DMS79 (cell line): Measurements from ENCODE around the gene AGBL4.

ENCODE experiments used
- DNase-seq: peaks from one replicate; lab custom pipeline; 2025; lab: John Stamatoyannopoulos, UW

Gene AGBL4

GRCh38 chr1:48767975-48768510, 1255.7 kb downstream of the AGBL4 start:
- no peak for DNase-seq

DNA sequence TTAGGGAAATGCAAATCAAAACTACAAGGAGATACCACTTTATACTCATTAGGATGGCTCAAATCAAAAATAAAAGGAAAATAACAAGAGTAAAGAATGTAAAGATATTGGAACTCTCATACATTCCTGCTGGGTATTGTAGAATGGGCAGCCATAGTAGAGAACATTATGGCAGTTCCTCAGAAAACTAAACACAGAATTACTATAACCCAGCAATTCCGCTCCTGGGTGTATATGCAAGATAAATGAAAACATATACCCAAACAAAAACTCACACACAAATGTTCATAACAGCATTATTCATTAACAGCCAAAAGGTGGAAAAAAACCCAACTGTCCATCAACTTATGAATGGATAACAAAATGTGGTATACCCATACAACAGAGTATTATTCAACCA, 1258.4 kb downstream of the AGBL4 start:
- no peak for DNase-seq

- DNase-seq: no peak
Observed at GRCh38 chr1:48761986-48762385, 1261.8 kb downstream of the AGBL4 start.

DNA sequence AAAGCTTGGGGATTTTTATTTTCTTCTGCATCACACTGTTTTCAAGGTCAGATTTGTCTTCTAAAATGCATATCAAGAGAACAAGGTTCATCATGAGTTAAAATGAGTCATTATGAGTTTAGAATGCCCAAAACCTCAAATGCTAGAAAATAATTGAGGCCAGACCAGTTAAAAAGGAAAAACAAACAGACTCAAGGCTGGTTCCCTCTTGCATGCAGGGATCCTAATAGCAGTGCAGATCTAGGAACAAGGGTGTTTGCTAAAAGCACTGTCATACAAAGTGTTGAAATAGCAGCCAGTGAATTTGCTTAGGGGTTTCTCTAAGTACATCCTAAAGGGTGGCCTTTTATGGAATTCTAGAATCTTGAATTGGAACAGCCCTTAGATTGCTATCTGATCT, 1262.3 kb downstream of the AGBL4 start:
- no peak for DNase-seq

GRCh38 chr1:48760857-48761256, 1262.9 kb downstream of the AGBL4 start:
- DNase-seq: no peak

- no peak for DNase-seq
Observed at GRCh38 chr1:48758976-48759375, 1264.8 kb downstream of the AGBL4 start.

DNA sequence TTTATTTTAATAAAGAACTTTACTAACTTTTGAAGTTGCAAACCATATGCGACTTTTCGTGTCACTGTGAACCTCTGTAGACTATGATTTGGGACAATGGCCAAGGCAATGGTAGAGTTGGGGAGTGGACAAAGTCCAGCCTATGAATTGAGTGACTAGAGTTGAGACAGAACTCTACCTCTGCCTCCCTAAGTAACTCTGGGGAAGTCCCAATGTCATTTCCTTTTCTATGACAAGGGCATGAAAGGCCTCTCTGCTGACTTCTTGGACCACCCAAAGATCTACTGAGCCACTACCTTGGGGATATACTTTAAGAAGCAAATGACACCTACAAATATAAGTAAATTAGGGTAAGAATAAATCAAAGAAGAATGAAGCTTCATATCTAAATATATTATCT, 1266.4 kb downstream of the AGBL4 start:
- no peak for DNase-seq

- no peak for DNase-seq
Observed at GRCh38 chr1:48756683-48757316, 1267.0 kb downstream of the AGBL4 start.

DNA sequence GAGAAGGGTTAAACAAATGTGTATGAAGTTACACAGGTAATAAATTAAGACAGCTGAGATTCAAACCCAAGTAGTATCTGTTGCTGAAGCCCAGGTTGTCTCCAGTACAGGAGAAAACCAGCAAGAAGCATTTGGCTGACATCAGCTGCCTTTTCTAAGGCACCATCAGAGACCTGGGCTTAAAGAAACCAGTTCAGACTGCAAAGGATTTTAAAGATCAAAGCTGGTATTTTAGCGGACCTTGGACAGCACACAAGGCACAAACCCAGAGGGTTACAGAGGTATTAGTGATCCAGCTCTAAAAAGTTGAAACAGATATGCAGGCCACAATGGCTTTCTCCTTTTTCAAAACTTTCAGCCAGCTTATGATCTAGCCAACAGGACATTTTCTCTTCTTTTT, 1270.5 kb downstream of the AGBL4 start:
- no peak for DNase-seq

GRCh38 chr1:48750109-48750508, 1273.6 kb downstream of the AGBL4 start:
- no peak for DNase-seq

GRCh38 chr1:48749068-48749467, 1274.7 kb downstream of the AGBL4 start:
- DNase-seq: no peak

- DNase-seq: no peak
Observed at GRCh38 chr1:48746906-48747305, 1276.8 kb downstream of the AGBL4 start.

- no peak for DNase-seq
Observed at GRCh38 chr1:48744032-48744431, 1279.7 kb downstream of the AGBL4 start.

- no peak for DNase-seq
Observed at GRCh38 chr1:48743480-48743879, 1280.3 kb downstream of the AGBL4 start.

- no peak for DNase-seq
Observed at GRCh38 chr1:48741380-48741779, 1282.4 kb downstream of the AGBL4 start.

GRCh38 chr1:48740621-48741020, 1283.1 kb downstream of the AGBL4 start:
- DNase-seq: no peak

DNA sequence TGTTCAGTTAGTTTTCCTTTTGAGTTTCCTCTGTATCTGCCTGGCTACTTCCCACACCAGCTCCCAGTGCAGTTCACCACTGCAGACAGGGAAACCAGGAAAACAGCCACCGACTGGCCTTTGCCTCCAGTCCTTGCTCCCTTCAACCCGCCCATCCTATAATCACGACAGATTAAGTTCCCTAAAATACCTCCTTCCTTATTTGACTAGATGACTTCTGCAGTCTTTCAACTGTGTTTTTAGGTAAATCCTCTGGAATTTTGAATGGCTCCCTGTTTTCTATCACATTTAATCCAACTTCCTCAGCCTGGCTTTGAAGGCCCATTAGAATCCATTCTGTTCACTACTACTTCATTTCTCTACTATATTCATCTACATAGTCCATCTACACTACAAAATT, 1284.7 kb downstream of the AGBL4 start:
- no peak for DNase-seq

DNA sequence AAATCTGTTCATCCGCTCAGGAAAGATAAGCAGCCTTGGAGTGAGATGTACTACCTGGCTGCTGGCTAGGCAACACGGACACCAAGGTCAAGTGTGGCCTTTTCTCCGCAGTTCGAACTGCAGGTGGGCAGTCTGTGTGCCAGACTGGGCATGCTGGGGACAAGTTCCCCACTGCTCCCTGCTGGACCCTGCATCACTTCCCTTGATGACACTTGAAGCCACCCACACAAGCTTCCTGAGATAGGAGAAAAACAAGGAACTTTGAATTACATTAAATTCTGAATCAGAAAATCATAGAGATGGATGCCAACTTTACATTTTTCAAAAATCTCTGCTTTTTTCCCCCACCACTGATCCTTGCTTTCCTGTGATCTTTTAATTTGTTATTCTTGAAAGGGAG, 1285.4 kb downstream of the AGBL4 start:
- DNase-seq: no peak

DNA sequence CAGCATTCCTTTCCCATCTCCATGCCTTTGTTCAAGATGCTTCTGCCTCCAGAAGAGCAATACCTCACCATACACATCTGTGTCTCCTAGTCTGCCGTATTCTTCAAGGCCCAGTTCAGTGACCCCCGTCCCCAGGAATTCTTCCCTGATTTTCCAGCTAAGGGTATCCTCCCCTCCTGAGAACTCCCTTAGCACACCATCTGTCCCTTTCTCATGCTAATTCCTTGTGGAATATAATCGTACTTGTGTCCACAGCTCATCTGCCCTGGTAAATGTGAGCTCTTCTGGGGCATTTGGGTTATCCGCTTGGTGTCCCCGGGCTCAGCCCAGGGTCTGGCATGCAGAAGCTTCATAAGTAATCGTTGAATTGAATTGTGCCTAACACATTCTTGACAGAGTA, 1288.0 kb downstream of the AGBL4 start:
- no peak for DNase-seq

- no peak for DNase-seq
Observed at GRCh38 chr1:48730164-48730910, 1293.4 kb downstream of the AGBL4 start.

DNA sequence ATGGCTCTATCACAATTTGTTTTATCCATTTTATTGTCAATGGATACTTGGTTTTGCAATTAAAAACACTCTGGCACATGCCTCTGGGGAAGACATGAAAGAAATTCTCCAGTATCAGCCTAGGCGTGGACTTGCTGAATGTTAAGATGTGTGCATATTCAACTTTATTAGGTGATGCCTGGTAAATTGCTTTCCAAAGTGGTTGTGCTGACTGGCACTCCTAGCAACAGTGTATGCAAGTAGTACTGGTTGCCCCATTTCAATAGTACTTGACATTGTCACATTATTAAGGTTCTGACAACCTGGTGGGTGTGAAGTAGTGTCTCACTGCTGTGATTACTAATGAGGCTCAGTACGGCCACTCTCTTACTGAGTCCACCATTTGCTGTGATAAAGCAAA, 1295.2 kb downstream of the AGBL4 start:
- no peak for DNase-seq

- DNase-seq: no peak
Observed at GRCh38 chr1:48726557-48727215, 1297.1 kb downstream of the AGBL4 start.

- no peak for DNase-seq
Observed at GRCh38 chr1:48726139-48726538, 1297.6 kb downstream of the AGBL4 start.
